C4-2B (cell line): ENCODE results near the gene FOXJ3.

Experiments
- CTCF ChIP-seq: fragments of 450-650 bp; conservative IDR thresholded peaks from 2 replicates; pipeline ENCODE4 v1.5.1; 2017; ENCODE audit warnings: mild to moderate bottlenecking
- ZFX ChIP-seq: fragments of 450-650 bp; IDR thresholded peaks from 2 replicates; pipeline ENCODE4 v1.6.1; 2017

DNA sequence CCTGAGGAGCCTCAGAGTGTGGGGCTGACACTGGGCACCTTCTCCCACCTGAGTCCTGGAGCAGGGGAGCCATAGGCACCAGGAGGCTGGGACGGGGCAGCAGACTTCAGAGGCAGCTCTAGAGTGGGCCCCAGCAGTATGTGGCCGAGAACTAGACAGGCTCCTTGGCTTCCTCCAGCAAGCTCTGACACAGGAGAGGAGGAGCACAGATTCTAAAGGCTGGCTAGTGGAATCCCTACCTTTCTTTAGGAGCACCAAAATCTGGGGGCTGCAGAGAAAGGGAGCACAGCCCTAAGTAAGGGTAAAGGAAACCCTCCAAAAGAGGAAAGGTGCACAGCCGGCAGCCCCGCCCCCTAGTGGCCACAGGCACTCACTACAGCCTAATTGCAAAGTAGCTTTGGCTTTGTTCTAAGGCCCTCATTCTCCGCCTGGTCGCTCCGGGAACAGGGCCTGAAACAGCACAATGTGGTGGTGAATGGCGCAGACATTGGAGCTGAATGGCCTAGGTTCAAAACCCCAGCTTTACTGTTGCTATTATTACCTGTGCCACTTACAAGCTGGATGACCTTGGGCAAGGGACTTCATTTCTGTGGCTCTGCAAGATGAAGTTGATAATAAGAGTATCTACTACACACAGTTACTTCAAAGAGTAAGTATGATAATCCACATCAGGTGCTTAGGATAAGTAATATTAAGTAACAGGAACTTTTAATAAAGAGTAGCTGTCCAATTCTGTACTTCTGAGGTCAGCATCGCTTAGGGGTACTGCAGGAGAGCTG lies 161.7 kb downstream of the FOXJ3 start:
- peak; percentile 99 for TF ChIP-seq CTCF
- TF ChIP-seq ZFX, result no peak
